ENCODE measurements around the gene EIF4E2.

The EIF4E2 gene

GRCh38 chr2:232504438-232504837, 46.1 kb upstream of the EIF4E2 start:
- TF ChIP-seq CTCF (IDR thresholded peaks at IDR 0.05; ENCODE audit: borderline replicate concordance, insufficient read depth, low read depth, low read length), result no peak
- H3K4me3 ChIP-seq (ENCODE audit: low read depth, low read length), result no peak overlapping the region

GRCh38 chr2:232505856-232506255, 44.6 kb upstream of the EIF4E2 start:
- H3K4me3 ChIP-seq (ENCODE audit: low read depth, low read length), result no peak overlapping the region
- no peak for TF ChIP-seq CTCF (IDR thresholded peaks at IDR 0.05; ENCODE audit: borderline replicate concordance, insufficient read depth, low read depth, low read length)

- H3K4me3 ChIP-seq (ENCODE audit: low read depth, low read length), result no peak overlapping the region
These were observed 43.8 kb upstream of the EIF4E2 start for GRCh38 chr2:232506709-232507108.

GRCh38 chr2:232508251-232508650, 42.2 kb upstream of the EIF4E2 start:
- no peak overlapping the region for H3K4me3 ChIP-seq (ENCODE audit: low read depth, low read length)
- TF ChIP-seq CTCF (IDR thresholded peaks at IDR 0.05; ENCODE audit: borderline replicate concordance, insufficient read depth, low read depth, low read length), result 0 out of 2 replicates have a peak, but pooled peaks have one; percentile 3

More at GRCh38 chr2:232506709-232507108, 43.8 kb upstream of the EIF4E2 start:
- TF ChIP-seq CTCF (IDR thresholded peaks at IDR 0.05; ENCODE audit: borderline replicate concordance, insufficient read depth, low read depth, low read length), result no peak

GRCh38 chr2:232511336-232511890, 39.1 kb upstream of the EIF4E2 start:
- H3K4me3 ChIP-seq (ENCODE audit: low read depth, low read length), result no peak overlapping the region

GRCh38 chr2:232512602-232513001, 37.9 kb upstream of the EIF4E2 start:
- no peak for TF ChIP-seq CTCF (IDR thresholded peaks at IDR 0.05; ENCODE audit: borderline replicate concordance, insufficient read depth, low read depth, low read length)
- no peak overlapping the region for H3K4me3 ChIP-seq (ENCODE audit: low read depth, low read length)

More at GRCh38 chr2:232511336-232511890, 39.1 kb upstream of the EIF4E2 start:
- no peak for TF ChIP-seq CTCF (IDR thresholded peaks at IDR 0.05; ENCODE audit: borderline replicate concordance, insufficient read depth, low read depth, low read length)

- no peak for TF ChIP-seq CTCF (IDR thresholded peaks at IDR 0.05; ENCODE audit: borderline replicate concordance, insufficient read depth, low read depth, low read length)
- H3K4me3 ChIP-seq (ENCODE audit: low read depth, low read length), result no peak overlapping the region
These were observed 37.1 kb upstream of the EIF4E2 start for GRCh38 chr2:232513353-232513752.

Data from GM12875 (cell line).